ENCODE data around the gene DRD4.

- TF ChIP-seq BHLHE40 (IDR thresholded peaks at IDR 0.05; ENCODE audit: borderline replicate concordance): no peak
- no peak for TF ChIP-seq FOXM1 (IDR thresholded peaks at IDR 0.05; ENCODE audit: borderline replicate concordance)
- TF ChIP-seq FOXK2 (IDR thresholded peaks at IDR 0.05): no peak
- TF ChIP-seq FOXA1 (IDR thresholded peaks at IDR 0.05): no peak
- no peak for TF ChIP-seq ARNT (IDR thresholded peaks at IDR 0.05)
- no peak for TF ChIP-seq ELF4 (IDR thresholded peaks at IDR 0.05)
- no peak for TF ChIP-seq NFRKB (IDR thresholded peaks at IDR 0.05)
- TF ChIP-seq HDGF (IDR thresholded peaks at IDR 0.05; ENCODE audit: borderline replicate concordance): no peak
- no peak for TF ChIP-seq CTBP1 (IDR thresholded peaks at IDR 0.05; ENCODE audit: borderline replicate concordance)
- no peak for TF ChIP-seq PKNOX1 (IDR thresholded peaks at IDR 0.05)
- no peak for TF ChIP-seq SP1 (IDR thresholded peaks at IDR 0.05)
- TF ChIP-seq L3MBTL2 (conservative IDR thresholded peaks at IDR 0.05): no peak
- TF ChIP-seq SUZ12 (IDR thresholded peaks at IDR 0.05): no peak
- no peak for TF ChIP-seq LEF1 (IDR thresholded peaks at IDR 0.05; ENCODE audit: borderline replicate concordance)
Measured at GRCh38 chr11:607971-608659, 29.0 kb upstream of the DRD4 start.
